HCT116 (cell line): Measurements from ENCODE around the gene FA2H. TPM values are rescaled to one million over a fixed set of nuclear protein-coding genes. Genes with fewer than 3 reads are reported as not detected.
"Not testable (repeated sequence)": the region's sequence is repeated elsewhere in the genome, so short reads cannot be mapped to it uniquely, and the experiment has no call there.

Source experiments
- ATAC-seq: fragments of 200-7000 bp; cut with Tn5 transposase; 2 replicates; pipeline ENCODE4 v1.9.1; 2020; ENCODE audit warnings: mild to moderate bottlenecking, moderate library complexity
- BruUV-seq: library from RNA; stranded (reverse); fragments of 400-500 nt; replicated peaks from 2 replicates; lab custom pipeline; 2021; lab: Mats Ljungman, UMichigan
- CTCF ChIA-PET: fragments of 300-600 bp; sonication (Branson Sonifier 250); formaldehyde crosslinking; loops from one replicate; lab custom pipeline; 2021; ENCODE audit warnings: antibody characterized with exemption; lab: Charles Lee
- POLR2A ChIA-PET: fragments of 300-600, 350-600 bp; sonication (Branson Sonifier 250); formaldehyde crosslinking; loops from one replicate; lab custom pipeline; 2021; ENCODE audit warnings: antibody characterized with exemption; lab: Charles Lee
- RAD21 ChIA-PET, 2 experiments: fragments of 300-600 bp; sonication (Branson Sonifier 250); formaldehyde crosslinking; loops; one replicate each; lab custom pipeline; 2023; ENCODE audit warnings: low total read pairs in 2 of 2; ENCODE audit not compliant: uncharacterized antibody in 2 of 2, unreplicated experiment in 2 of 2, low non-redundant PET in 1 of 2; lab: Charles Lee
- DNase-seq: peaks from one replicate; pipeline ENCODE4 v3.0.0-alpha.2; 2010; ENCODE audit warnings: low read depth, low spot score
- H2AFZ ChIP-seq: fragments of 200-600 bp; shearing (Covaris generic), sonication (generic); 2 replicates; pipeline ENCODE4 v1.6.1; 2017; ENCODE audit warnings: low read depth, mixed run types, mixed read lengths, antibody characterized with exemption, low read length; ENCODE audit not compliant: poor library complexity, severe bottlenecking
- H3K27ac ChIP-seq: 2 replicates; pipeline ENCODE4 v1.5.1; 2012; ENCODE audit warnings: low read depth, low read length
- H3K27me3 ChIP-seq: fragments of 200-600 bp; sonication (generic); 2 replicates; pipeline ENCODE4 v1.6.1; 2016; ENCODE audit warnings: mixed run types, low read length, mixed read lengths; ENCODE audit not compliant: insufficient read depth
- H3K36me3 ChIP-seq, 2 experiments: fragments of 200-500 bp in 1 of 2; fragments of 200-600 bp in 1 of 2; sonication (Bioruptor generic) in 1 of 2; sonication (generic) in 1 of 2; 2 replicates each; pipeline versions ENCODE4 v1.5.1 to v1.6.1; 2014 to 2016; ENCODE audit warnings: low read length in 2 of 2, inconsistent platforms in 1 of 2, mixed read lengths in 1 of 2, mixed run types in 1 of 2; ENCODE audit not compliant: insufficient read depth in 2 of 2, control insufficient read depth in 1 of 2
- H3K4me1 ChIP-seq, 2 experiments: fragments of 200-600 bp in 1 of 2; sonication (generic) in 1 of 2; 2 replicates each; pipeline versions ENCODE4 v1.5.1 to v1.6.1; 2012 to 2017; ENCODE audit warnings: low read length in 2 of 2, inconsistent platforms in 1 of 2, mild to moderate bottlenecking in 1 of 2, mixed read lengths in 1 of 2, mixed run types in 1 of 2, moderate library complexity in 1 of 2; ENCODE audit not compliant: insufficient read depth in 2 of 2, control insufficient read depth in 1 of 2
- H3K4me2 ChIP-seq: fragments of 200-600 bp; sonication (generic); 2 replicates; pipeline ENCODE4 v1.6.1; 2017; ENCODE audit warnings: mixed run types, low read length, mixed read lengths
- H3K4me3 ChIP-seq, 2 experiments: fragments of 200-600 bp in 1 of 2; sonication (generic) in 1 of 2; replicated peaks in 1 of 2; 2 replicates each; pipeline ENCODE4 v1.5.1; 2011 to 2016; ENCODE audit warnings: low read length in 2 of 2, control low read depth in 1 of 2, low read depth in 1 of 2, mild to moderate bottlenecking in 1 of 2, mixed read lengths in 1 of 2, mixed run types in 1 of 2
- H3K79me2 ChIP-seq: fragments of 200-600 bp; sonication (generic); 2 replicates; pipeline ENCODE4 v1.6.1; 2017; ENCODE audit warnings: mild to moderate bottlenecking, mixed run types, low read length, moderate library complexity, mixed read lengths; ENCODE audit not compliant: insufficient read depth
- H3K9ac ChIP-seq: fragments of 200-600 bp; sonication (generic); 2 replicates; pipeline ENCODE4 v1.6.1; 2016; ENCODE audit warnings: low read length, mixed read lengths
- H3K9me2 ChIP-seq: fragments of 200-600 bp; sonication (generic), shearing (Covaris generic); 2 replicates; pipeline ENCODE4 v1.6.1; 2017; ENCODE audit warnings: mixed run types, mild to moderate bottlenecking, moderate library complexity; ENCODE audit not compliant: insufficient read depth
- H3K9me3 ChIP-seq, 2 experiments: fragments of 200-500 bp in 1 of 2; fragments of 200-600 bp in 1 of 2; sonication (Bioruptor generic) in 1 of 2; sonication (generic) in 1 of 2; 2 replicates each; pipeline ENCODE4 v1.6.1; 2014 to 2017; ENCODE audit warnings: low read length in 2 of 2, mixed read lengths in 2 of 2, inconsistent platforms in 1 of 2, low read depth in 1 of 2, mild to moderate bottlenecking in 1 of 2, mixed run types in 1 of 2, moderate library complexity in 1 of 2; ENCODE audit not compliant: control insufficient read depth in 1 of 2, insufficient read depth in 1 of 2
- H4K20me1 ChIP-seq: fragments of 200-600 bp; sonication (generic), shearing (Covaris generic); 2 replicates; pipeline ENCODE4 v1.6.1; 2017; ENCODE audit warnings: mixed run types, mild to moderate bottlenecking, moderate library complexity; ENCODE audit not compliant: insufficient read depth
- CBX3 ChIP-seq: IDR thresholded peaks from 2 replicates; pipeline ENCODE4 v1.6.1; 2012; ENCODE audit warnings: low read depth
- EGR1 ChIP-seq: IDR thresholded peaks from 2 replicates; pipeline ENCODE4 v1.6.1; 2012; ENCODE audit warnings: low read depth
- EZH2 ChIP-seq: fragments of 200-600 bp; sonication (generic); IDR thresholded peaks from 2 replicates; pipeline ENCODE4 v1.6.1; 2017; ENCODE audit warnings: antibody characterized with exemption, mixed run types
- RAD21 ChIP-seq: IDR thresholded peaks from 2 replicates; pipeline ENCODE4 v1.6.1; 2012; ENCODE audit warnings: low read depth, mild to moderate bottlenecking
- intact Hi-C: fragments of 100-400 bp; cut with micrococcal nuclease; formaldehyde crosslinking; loops from 2 replicates; pipeline ENCODE4 v1.10.0; 2022
- total RNA-seq: library from RNA; stranded (reverse); gene quantifications from one replicate; pipeline ENCODE4 v1.2.1, GENCODE V29; 2021; ENCODE audit not compliant: unreplicated experiment
- TF ChIP-seq, protein P1 (sequence below), 3 experiments: fragments of 200-600 bp in 1 of 3; sonication (generic) in 1 of 3; IDR thresholded peaks in 2 of 3; conservative IDR thresholded peaks in 1 of 3; 2 replicates each; pipeline ENCODE4 v1.5.1; 2012 to 2017; ENCODE audit warnings: low read depth in 2 of 3, low read length in 2 of 3, antibody characterized with exemption in 1 of 3, borderline replicate concordance in 1 of 3, control low read depth in 1 of 3, mild to moderate bottlenecking in 1 of 3, mixed read lengths in 1 of 3, mixed run types in 1 of 3, moderate library complexity in 1 of 3; ENCODE audit not compliant: insufficient read depth in 1 of 3

Gene FA2H
- total RNA-seq, 1 experiment from 2014 or later: 11.1 TPM

DNA sequence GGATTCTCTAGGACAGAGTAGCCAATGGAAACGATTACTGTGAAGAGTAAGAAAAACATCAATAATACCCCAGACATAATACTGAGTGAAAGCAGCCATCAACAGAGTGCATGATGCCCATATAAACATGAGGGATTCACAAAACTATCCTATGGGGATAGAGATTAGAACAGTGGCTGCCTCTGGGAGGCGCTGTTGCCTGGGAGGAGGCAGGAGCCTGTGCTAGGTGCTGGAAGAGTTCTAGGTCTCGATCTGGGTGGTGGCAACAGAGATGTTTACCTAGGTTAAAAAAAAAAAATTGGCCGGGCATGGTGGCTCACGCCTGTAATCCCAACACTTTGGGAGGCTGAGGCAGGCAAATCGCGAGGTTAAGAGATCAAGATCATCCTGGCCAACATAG is 7.9 kb downstream of the FA2H start:
- Histone ChIP-seq H2AFZ (no peak overlapping the region), H3K4me3 (no peak overlapping the region), H3K79me2 (no peaks in the 10 kb centered on the region), H3K4me1 (peaks cover 5 to 12% of the 10 kb centered on the region in 2 experiments; a peak in 3 of 4 replicates), H3K27me3 (no peaks in the 10 kb centered on the region), H3K4me2 (no peak overlapping the region)
- no TSS peak for BruUV-seq
- CTCF ChIA-PET: interaction anchor here (1.2 kb wide), 1 partner anchor 8 kb away, joined by 3 read pairs; the partner anchor contains the start of gene FA2H
- intact Hi-C loops: no loop called here
- no peak for TF ChIP-seq CBX3
- no peak for TF ChIP-seq EGR1
- TF ChIP-seq, protein P1, sequence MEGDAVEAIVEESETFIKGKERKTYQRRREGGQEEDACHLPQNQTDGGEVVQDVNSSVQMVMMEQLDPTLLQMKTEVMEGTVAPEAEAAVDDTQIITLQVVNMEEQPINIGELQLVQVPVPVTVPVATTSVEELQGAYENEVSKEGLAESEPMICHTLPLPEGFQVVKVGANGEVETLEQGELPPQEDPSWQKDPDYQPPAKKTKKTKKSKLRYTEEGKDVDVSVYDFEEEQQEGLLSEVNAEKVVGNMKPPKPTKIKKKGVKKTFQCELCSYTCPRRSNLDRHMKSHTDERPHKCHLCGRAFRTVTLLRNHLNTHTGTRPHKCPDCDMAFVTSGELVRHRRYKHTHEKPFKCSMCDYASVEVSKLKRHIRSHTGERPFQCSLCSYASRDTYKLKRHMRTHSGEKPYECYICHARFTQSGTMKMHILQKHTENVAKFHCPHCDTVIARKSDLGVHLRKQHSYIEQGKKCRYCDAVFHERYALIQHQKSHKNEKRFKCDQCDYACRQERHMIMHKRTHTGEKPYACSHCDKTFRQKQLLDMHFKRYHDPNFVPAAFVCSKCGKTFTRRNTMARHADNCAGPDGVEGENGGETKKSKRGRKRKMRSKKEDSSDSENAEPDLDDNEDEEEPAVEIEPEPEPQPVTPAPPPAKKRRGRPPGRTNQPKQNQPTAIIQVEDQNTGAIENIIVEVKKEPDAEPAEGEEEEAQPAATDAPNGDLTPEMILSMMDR (IDR thresholded peaks at IDR 0.05 in 2 of 3, conservative IDR thresholded peaks at IDR 0.05 in 1 of 3; ENCODE audit: borderline replicate concordance in 1 of 3, insufficient read depth in 1 of 3, low read depth in 2 of 3, low read length in 2 of 3): peak; percentile 16 to 59 (median 55); a peak in 5 of 6 replicates
- TF ChIP-seq EZH2: no peak
- TF ChIP-seq RAD21: peak; percentile 28; the same call in 1 of the 2 replicates
- TF ChIP-seq, all 23 proteins: peak for 2
- no peaks in the 10 kb centered on the region for H3K9me2 ChIP-seq
- H3K36me3 ChIP-seq: no peaks in the 10 kb centered on the region
- ATAC-seq (peak; percentile 76), DNase-seq (no peak)
- ChIA-PET RAD21 (no interaction called here), POLR2A (no interaction called here)
- no peak overlapping the region for H3K27ac ChIP-seq
- H3K9me3 ChIP-seq: no peaks in the 10 kb centered on the region
- H4K20me1 ChIP-seq: no peaks in the 10 kb centered on the region
- H3K9ac ChIP-seq: no peak overlapping the region

DNA sequence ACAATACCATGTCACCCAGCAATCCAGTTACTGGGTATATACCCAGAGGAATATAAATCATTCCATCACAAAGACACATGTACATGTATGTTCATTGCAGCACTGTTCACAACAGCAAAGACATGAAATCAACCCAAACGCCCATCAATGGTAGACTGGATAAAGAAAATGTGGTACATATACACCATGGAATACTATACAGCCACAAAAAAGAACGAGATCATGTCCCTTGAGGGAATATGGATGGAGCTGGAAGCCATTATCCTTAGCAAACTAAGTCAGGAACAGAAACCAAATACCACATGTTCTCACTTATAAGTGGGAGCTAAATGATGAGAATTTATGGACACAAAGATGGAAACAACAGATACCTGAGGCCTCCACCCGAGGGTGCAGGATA is 10.4 kb downstream of the FA2H start:
- H3K36me3 ChIP-seq, POLR2A ChIA-PET: not testable (repeated sequence)

More for the DNA sequence above, 10.4 kb downstream of the FA2H start:
- intact Hi-C loops, H3K4me3 ChIP-seq, H3K9me2 ChIP-seq, ATAC-seq, RAD21 ChIA-PET, H4K20me1 ChIP-seq, H3K4me2 ChIP-seq, CTCF ChIA-PET, H3K27ac ChIP-seq, H3K9ac ChIP-seq, H3K79me2 ChIP-seq, H3K9me3 ChIP-seq, BruUV-seq, H2AFZ ChIP-seq, H3K4me1 ChIP-seq, DNase-seq, H3K27me3 ChIP-seq: not testable (repeated sequence)
